ENCODE data around the gene YWHAQ. TPM values are rescaled to one million over a fixed set of nuclear protein-coding genes. Genes with fewer than 3 reads are reported as not detected.

Gene YWHAQ
- polyA plus RNA-seq, 1 of the 3 experiments (the other 2 are of a cell fraction), result 240 TPM

- peaks cover 26 to 51% of the 10 kb centered on the region in 2 experiments for H3K36me3 ChIP-seq (replicated peaks in 1 of 2; ENCODE audit: control insufficient read depth in 1 of 2, insufficient read depth in 2 of 2, low read length in 1 of 2)
- no peak overlapping the region for H3K4me3 ChIP-seq (ENCODE audit: low read depth in 2 of 2, low read length in 1 of 2)
- no peaks in the 10 kb centered on the region for H3K9me2 ChIP-seq
- H4K20me1 ChIP-seq (ENCODE audit: insufficient read depth), result peaks cover 4% of the 10 kb centered on the region; the same call in 1 of the 2 replicates
- no peaks in the 10 kb centered on the region for H3K27me3 ChIP-seq (ENCODE audit: insufficient read depth)
- DNase-seq, result no peak
- H3K27ac ChIP-seq (ENCODE audit: low read depth in 2 of 2, low read length in 1 of 2), result peak overlapping the region; percentile 14 to 85; a peak in 3 of 4 replicates
- ChIA-PET POLR2A (no interaction called here), CTCF (interaction anchor here (0.7 to 1.2 kb wide), 2 partner anchors 32 to 772 kb away, joined by 3 read pairs; no protein-coding TSS in a partner anchor)
- no peaks in the 10 kb centered on the region for H3K9me3 ChIP-seq
- 29% methylated on average over 2 of the region's 2 CpGs for WGBS (ENCODE audit: low lambda C conversion rate)
- peaks cover 82% of the 10 kb centered on the region for H3K79me2 ChIP-seq (ENCODE audit: insufficient read depth)
- TF ChIP-seq, protein P1, sequence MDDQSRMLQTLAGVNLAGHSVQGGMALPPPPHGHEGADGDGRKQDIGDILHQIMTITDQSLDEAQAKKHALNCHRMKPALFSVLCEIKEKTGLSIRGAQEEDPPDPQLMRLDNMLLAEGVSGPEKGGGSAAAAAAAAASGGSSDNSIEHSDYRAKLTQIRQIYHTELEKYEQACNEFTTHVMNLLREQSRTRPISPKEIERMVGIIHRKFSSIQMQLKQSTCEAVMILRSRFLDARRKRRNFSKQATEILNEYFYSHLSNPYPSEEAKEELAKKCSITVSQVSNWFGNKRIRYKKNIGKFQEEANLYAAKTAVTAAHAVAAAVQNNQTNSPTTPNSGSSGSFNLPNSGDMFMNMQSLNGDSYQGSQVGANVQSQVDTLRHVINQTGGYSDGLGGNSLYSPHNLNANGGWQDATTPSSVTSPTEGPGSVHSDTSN (IDR thresholded peaks at IDR 0.05), result peak; percentile 15; the same call in 1 of the 2 replicates
- TF ChIP-seq FOXJ3 (CRISPR knock-in tag; IDR thresholded peaks at IDR 0.05) (no peak), CHD2 (IDR thresholded peaks at IDR 0.05; ENCODE audit: low read length, partially characterized antibody) (no peak)
- TF ChIP-seq, protein P2, sequence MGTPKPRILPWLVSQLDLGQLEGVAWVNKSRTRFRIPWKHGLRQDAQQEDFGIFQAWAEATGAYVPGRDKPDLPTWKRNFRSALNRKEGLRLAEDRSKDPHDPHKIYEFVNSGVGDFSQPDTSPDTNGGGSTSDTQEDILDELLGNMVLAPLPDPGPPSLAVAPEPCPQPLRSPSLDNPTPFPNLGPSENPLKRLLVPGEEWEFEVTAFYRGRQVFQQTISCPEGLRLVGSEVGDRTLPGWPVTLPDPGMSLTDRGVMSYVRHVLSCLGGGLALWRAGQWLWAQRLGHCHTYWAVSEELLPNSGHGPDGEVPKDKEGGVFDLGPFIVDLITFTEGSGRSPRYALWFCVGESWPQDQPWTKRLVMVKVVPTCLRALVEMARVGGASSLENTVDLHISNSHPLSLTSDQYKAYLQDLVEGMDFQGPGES (IDR thresholded peaks at IDR 0.05; ENCODE audit: low read depth, low read length), result no peak
- H2AFZ ChIP-seq (ENCODE audit: low read depth), result no peak overlapping the region
- peaks cover 0 to 12% of the 10 kb centered on the region in 2 experiments; a peak in 2 of 4 replicates for H3K4me1 ChIP-seq (ENCODE audit: control insufficient read depth in 1 of 2, insufficient read depth in 2 of 2, low read depth in 1 of 2, low read length in 1 of 2)
- no peak overlapping the region for H3K4me2 ChIP-seq
- H3F3A ChIP-seq (replicated peaks; ENCODE audit: insufficient read depth), result peaks cover 9% of the 10 kb centered on the region
- H3K9ac ChIP-seq, result peak overlapping the region; percentile 26; the same call in 1 of the 2 replicates
Measured at GRCh38 chr2:9538000-9538507, 92.7 kb downstream of the YWHAQ start.

DNA sequence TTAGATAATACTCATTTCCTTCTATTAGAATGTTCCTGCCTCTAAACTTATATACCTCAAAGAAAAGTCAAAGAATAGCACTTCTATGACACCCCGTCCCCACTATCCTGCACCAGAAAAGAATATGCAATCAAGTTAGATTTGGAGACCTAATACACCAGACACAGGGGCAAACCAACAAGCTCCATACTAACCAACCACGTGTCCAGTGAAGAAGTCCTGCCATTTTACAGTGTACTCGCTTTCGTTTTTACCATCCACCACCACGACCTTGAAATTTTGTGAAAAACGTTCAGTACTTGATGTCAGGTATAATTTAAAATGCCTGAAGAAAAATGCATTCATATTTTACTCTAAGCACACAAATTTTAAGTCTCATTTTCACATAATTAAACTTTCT is 94.3 kb downstream of the YWHAQ start:
- Histone ChIP-seq H3K27me3 (ENCODE audit: insufficient read depth) (no peaks in the 10 kb centered on the region), H3K36me3 (replicated peaks in 1 of 2; ENCODE audit: control insufficient read depth in 1 of 2, insufficient read depth in 2 of 2, low read length in 1 of 2) (peaks cover 23 to 56% of the 10 kb centered on the region in 2 experiments), H3K4me1 (ENCODE audit: control insufficient read depth in 1 of 2, insufficient read depth in 2 of 2, low read depth in 1 of 2, low read length in 1 of 2) (peaks cover 0 to 12% of the 10 kb centered on the region in 2 experiments; a peak in 2 of 4 replicates), H3K79me2 (ENCODE audit: insufficient read depth) (peaks cover 76% of the 10 kb centered on the region), H4K20me1 (ENCODE audit: insufficient read depth) (no peaks in the 10 kb centered on the region), H3F3A (replicated peaks; ENCODE audit: insufficient read depth) (peaks cover 9% of the 10 kb centered on the region), H3K9ac (no peak overlapping the region), H3K4me2 (no peak overlapping the region), H3K4me3 (ENCODE audit: low read depth in 2 of 2, low read length in 1 of 2) (no peak overlapping the region), H3K9me2 (no peaks in the 10 kb centered on the region), H2AFZ (ENCODE audit: low read depth) (no peak overlapping the region), H3K27ac (ENCODE audit: low read depth in 2 of 2, low read length in 1 of 2) (no peak overlapping the region), H3K9me3 (no peaks in the 10 kb centered on the region)
- CTCF ChIA-PET, result interaction anchor here (1.0 to 1.4 kb wide), 2 partner anchors 11 to 18 kb away, joined by 3 read pairs; no protein-coding TSS in a partner anchor
- no peak for DNase-seq
- POLR2A ChIA-PET, result interaction anchor here (0.5 kb wide), 1 partner anchor 203 kb away, joined by 3 read pairs; no protein-coding TSS in a partner anchor
- WGBS (ENCODE audit: low lambda C conversion rate), result 92% methylated on average over 6 of the region's 6 CpGs
- TF ChIP-seq FOXM1 (IDR thresholded peaks at IDR 0.05; ENCODE audit: low read depth) (no peak), RAD21 (IDR thresholded peaks at IDR 0.05; ENCODE audit: low read length) (no peak), TCF12 (IDR thresholded peaks at IDR 0.05) (no peak), YY1 (IDR thresholded peaks at IDR 0.05; ENCODE audit: low read depth) (no peak), CHD2 (IDR thresholded peaks at IDR 0.05; ENCODE audit: low read length, partially characterized antibody) (no peak), GABPA (IDR thresholded peaks at IDR 0.05; ENCODE audit: low read depth) (no peak), EP300 (IDR thresholded peaks at IDR 0.05; ENCODE audit: borderline replicate concordance in 1 of 2, low read depth in 1 of 2, low read length in 1 of 2) (no peak), MEF2A (IDR thresholded peaks at IDR 0.05; ENCODE audit: borderline replicate concordance, low read depth) (no peak), FOSL2 (IDR thresholded peaks at IDR 0.05; ENCODE audit: borderline replicate concordance, low read depth) (no peak), SIN3A (IDR thresholded peaks at IDR 0.05; ENCODE audit: borderline replicate concordance, low read depth, low read length) (no peak), FOXJ3 (CRISPR knock-in tag; IDR thresholded peaks at IDR 0.05) (no peak), JUND (IDR thresholded peaks at IDR 0.05) (no peak), EZH2phosphoT487 (IDR thresholded peaks at IDR 0.05; ENCODE audit: borderline replicate concordance, low read depth) (no peak)
- TF ChIP-seq, protein P3, sequence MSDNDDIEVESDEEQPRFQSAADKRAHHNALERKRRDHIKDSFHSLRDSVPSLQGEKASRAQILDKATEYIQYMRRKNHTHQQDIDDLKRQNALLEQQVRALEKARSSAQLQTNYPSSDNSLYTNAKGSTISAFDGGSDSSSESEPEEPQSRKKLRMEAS (IDR thresholded peaks at IDR 0.05; ENCODE audit: low read depth), result no peak
- TF ChIP-seq, protein P1 (IDR thresholded peaks at IDR 0.05), result no peak

Data from SK-N-SH (cell line).